ENCODE data around the gene ARID5A.

DNA sequence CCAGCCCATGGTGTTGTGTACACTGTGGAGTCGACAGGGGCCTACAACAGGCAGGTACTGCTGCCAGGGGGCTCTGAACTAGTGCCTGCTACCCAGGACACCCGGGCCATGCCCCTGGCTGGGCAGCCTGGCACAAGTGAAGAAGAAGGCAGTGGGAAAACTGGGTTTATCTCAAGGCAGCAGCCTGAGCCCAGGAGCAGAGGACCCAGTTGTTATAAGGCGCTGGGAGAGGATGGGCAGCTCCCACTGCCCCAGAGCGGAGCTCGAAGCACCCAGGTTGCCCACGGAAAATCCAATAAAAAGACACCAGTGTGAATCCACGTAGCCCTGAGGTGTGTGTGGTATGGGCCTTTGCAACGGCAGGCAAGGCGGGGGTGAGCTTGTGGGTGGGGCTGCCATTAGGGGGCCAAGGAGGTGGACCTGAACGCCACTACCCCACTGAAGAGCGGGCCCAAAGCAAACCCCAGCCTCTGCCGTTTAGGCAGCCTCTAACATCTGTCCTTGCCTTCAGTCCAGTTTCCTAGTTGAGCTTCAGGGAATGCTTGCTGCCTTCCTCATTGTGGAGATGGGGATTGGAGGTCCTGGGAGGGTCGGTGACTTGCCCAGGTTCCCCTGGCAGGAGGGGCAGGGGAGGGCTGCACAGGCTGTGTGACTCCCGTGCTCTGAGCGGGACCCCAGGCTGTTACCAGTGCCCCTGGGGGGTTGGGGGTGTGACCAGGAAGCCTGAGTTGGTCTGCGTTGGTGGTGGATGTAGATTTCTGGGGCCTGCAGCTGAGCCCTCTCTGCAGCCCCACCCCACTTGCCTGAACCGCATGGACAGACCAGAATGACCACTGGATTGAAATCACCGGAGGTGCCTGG, 16.0 kb downstream of the ARID5A start:
- TF ChIP-seq, protein P1, sequence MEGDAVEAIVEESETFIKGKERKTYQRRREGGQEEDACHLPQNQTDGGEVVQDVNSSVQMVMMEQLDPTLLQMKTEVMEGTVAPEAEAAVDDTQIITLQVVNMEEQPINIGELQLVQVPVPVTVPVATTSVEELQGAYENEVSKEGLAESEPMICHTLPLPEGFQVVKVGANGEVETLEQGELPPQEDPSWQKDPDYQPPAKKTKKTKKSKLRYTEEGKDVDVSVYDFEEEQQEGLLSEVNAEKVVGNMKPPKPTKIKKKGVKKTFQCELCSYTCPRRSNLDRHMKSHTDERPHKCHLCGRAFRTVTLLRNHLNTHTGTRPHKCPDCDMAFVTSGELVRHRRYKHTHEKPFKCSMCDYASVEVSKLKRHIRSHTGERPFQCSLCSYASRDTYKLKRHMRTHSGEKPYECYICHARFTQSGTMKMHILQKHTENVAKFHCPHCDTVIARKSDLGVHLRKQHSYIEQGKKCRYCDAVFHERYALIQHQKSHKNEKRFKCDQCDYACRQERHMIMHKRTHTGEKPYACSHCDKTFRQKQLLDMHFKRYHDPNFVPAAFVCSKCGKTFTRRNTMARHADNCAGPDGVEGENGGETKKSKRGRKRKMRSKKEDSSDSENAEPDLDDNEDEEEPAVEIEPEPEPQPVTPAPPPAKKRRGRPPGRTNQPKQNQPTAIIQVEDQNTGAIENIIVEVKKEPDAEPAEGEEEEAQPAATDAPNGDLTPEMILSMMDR (CRISPR knock-in tag; IDR thresholded peaks at IDR 0.05) = no peak
- TF ChIP-seq, protein P2, sequence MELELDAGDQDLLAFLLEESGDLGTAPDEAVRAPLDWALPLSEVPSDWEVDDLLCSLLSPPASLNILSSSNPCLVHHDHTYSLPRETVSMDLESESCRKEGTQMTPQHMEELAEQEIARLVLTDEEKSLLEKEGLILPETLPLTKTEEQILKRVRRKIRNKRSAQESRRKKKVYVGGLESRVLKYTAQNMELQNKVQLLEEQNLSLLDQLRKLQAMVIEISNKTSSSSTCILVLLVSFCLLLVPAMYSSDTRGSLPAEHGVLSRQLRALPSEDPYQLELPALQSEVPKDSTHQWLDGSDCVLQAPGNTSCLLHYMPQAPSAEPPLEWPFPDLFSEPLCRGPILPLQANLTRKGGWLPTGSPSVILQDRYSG (CRISPR knock-in tag; IDR thresholded peaks at IDR 0.05) = no peak
- TF ChIP-seq, protein P3, sequence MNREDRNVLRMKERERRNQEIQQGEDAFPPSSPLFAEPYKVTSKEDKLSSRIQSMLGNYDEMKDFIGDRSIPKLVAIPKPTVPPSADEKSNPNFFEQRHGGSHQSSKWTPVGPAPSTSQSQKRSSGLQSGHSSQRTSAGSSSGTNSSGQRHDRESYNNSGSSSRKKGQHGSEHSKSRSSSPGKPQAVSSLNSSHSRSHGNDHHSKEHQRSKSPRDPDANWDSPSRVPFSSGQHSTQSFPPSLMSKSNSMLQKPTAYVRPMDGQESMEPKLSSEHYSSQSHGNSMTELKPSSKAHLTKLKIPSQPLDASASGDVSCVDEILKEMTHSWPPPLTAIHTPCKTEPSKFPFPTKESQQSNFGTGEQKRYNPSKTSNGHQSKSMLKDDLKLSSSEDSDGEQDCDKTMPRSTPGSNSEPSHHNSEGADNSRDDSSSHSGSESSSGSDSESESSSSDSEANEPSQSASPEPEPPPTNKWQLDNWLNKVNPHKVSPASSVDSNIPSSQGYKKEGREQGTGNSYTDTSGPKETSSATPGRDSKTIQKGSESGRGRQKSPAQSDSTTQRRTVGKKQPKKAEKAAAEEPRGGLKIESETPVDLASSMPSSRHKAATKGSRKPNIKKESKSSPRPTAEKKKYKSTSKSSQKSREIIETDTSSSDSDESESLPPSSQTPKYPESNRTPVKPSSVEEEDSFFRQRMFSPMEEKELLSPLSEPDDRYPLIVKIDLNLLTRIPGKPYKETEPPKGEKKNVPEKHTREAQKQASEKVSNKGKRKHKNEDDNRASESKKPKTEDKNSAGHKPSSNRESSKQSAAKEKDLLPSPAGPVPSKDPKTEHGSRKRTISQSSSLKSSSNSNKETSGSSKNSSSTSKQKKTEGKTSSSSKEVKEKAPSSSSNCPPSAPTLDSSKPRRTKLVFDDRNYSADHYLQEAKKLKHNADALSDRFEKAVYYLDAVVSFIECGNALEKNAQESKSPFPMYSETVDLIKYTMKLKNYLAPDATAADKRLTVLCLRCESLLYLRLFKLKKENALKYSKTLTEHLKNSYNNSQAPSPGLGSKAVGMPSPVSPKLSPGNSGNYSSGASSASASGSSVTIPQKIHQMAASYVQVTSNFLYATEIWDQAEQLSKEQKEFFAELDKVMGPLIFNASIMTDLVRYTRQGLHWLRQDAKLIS (CRISPR knock-in tag; IDR thresholded peaks at IDR 0.05) = no peak
- TF ChIP-seq, protein P4, sequence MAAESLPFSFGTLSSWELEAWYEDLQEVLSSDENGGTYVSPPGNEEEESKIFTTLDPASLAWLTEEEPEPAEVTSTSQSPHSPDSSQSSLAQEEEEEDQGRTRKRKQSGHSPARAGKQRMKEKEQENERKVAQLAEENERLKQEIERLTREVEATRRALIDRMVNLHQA (CRISPR knock-in tag; IDR thresholded peaks at IDR 0.05) = no peak
- TF ChIP-seq NFRKB (IDR thresholded peaks at IDR 0.05) (no peak), KAT7 (CRISPR knock-in tag; IDR thresholded peaks at IDR 0.05; ENCODE audit: borderline replicate concordance) (no peak), ZNF207 (IDR thresholded peaks at IDR 0.05; ENCODE audit: borderline replicate concordance) (no peak), RAD21 (CRISPR knock-in tag; IDR thresholded peaks at IDR 0.05) (no peak)
- TF ChIP-seq, protein P5, sequence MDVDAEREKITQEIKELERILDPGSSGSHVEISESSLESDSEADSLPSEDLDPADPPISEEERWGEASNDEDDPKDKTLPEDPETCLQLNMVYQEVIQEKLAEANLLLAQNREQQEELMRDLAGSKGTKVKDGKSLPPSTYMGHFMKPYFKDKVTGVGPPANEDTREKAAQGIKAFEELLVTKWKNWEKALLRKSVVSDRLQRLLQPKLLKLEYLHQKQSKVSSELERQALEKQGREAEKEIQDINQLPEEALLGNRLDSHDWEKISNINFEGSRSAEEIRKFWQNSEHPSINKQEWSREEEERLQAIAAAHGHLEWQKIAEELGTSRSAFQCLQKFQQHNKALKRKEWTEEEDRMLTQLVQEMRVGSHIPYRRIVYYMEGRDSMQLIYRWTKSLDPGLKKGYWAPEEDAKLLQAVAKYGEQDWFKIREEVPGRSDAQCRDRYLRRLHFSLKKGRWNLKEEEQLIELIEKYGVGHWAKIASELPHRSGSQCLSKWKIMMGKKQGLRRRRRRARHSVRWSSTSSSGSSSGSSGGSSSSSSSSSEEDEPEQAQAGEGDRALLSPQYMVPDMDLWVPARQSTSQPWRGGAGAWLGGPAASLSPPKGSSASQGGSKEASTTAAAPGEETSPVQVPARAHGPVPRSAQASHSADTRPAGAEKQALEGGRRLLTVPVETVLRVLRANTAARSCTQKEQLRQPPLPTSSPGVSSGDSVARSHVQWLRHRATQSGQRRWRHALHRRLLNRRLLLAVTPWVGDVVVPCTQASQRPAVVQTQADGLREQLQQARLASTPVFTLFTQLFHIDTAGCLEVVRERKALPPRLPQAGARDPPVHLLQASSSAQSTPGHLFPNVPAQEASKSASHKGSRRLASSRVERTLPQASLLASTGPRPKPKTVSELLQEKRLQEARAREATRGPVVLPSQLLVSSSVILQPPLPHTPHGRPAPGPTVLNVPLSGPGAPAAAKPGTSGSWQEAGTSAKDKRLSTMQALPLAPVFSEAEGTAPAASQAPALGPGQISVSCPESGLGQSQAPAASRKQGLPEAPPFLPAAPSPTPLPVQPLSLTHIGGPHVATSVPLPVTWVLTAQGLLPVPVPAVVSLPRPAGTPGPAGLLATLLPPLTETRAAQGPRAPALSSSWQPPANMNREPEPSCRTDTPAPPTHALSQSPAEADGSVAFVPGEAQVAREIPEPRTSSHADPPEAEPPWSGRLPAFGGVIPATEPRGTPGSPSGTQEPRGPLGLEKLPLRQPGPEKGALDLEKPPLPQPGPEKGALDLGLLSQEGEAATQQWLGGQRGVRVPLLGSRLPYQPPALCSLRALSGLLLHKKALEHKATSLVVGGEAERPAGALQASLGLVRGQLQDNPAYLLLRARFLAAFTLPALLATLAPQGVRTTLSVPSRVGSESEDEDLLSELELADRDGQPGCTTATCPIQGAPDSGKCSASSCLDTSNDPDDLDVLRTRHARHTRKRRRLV (CRISPR knock-in tag; IDR thresholded peaks at IDR 0.05) = no peak
- TF ChIP-seq, protein P6, sequence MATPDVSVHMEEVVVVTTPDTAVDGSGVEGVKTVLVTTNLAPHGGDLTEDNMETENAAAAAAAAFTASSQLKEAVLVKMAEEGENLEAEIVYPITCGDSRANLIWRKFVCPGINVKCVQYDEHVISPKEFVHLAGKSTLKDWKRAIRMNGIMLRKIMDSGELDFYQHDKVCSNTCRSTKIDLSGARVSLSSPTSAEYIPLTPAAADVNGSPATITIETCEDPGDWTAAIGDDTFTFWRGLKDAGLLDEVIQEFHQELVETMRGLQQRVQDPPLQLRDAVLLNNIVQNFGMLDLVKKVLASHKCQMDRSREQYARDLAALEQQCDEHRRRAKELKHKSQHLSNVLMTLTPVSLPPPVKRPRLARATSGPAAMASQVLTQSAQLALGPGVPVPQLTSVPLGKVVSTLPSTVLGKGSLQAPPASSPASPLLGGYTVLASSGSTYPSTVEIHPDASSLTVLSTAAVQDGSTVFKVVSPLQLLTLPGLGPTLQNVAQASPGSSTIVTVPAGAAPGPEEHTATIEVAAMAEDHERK (CRISPR knock-in tag; IDR thresholded peaks at IDR 0.05; ENCODE audit: low read depth) = no peak
- TF ChIP-seq, protein P7, sequence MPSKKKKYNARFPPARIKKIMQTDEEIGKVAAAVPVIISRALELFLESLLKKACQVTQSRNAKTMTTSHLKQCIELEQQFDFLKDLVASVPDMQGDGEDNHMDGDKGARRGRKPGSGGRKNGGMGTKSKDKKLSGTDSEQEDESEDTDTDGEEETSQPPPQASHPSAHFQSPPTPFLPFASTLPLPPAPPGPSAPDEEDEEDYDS (CRISPR knock-in tag; IDR thresholded peaks at IDR 0.05) = no peak
